Measurements from ENCODE around the gene MSH4.

DNA sequence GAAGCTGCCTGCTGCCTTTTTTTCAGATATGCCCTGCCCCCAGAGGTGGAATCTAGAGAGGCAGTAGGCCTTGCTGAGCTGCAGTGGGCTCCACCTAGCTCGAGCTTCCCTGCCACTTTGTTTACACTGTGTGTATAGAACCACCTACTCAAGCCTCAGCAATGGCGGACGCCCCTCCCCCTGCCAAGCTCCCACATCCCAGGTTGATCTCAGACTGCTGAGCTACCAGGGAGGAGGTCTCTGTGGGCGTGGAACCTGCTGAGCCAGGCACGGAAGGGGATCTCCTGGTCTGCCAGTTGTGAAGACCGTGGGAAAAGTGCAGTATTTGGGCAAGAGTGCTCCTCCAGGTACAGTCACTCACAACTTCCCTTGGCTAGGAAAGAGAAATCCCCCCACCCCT lies 65.1 kb downstream of the MSH4 start:
- TF ChIP-seq, protein P1, sequence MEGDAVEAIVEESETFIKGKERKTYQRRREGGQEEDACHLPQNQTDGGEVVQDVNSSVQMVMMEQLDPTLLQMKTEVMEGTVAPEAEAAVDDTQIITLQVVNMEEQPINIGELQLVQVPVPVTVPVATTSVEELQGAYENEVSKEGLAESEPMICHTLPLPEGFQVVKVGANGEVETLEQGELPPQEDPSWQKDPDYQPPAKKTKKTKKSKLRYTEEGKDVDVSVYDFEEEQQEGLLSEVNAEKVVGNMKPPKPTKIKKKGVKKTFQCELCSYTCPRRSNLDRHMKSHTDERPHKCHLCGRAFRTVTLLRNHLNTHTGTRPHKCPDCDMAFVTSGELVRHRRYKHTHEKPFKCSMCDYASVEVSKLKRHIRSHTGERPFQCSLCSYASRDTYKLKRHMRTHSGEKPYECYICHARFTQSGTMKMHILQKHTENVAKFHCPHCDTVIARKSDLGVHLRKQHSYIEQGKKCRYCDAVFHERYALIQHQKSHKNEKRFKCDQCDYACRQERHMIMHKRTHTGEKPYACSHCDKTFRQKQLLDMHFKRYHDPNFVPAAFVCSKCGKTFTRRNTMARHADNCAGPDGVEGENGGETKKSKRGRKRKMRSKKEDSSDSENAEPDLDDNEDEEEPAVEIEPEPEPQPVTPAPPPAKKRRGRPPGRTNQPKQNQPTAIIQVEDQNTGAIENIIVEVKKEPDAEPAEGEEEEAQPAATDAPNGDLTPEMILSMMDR (conservative IDR thresholded peaks at IDR 0.05; ENCODE audit: low read length), result no peak
- TF ChIP-seq EZH2phosphoT487 (IDR thresholded peaks at IDR 0.05; ENCODE audit: borderline replicate concordance, low read depth, low read length), result no peak
